WTC11 (cell line): ENCODE data around the gene LGALS3. TPM values are rescaled to one million over a fixed set of nuclear protein-coding genes. Genes with fewer than 3 reads are reported as not detected.

ENCODE experiments used
- ATAC-seq: fragments of 200-7000 bp; cut with Tn5 transposase; 2 replicates; pipeline ENCODE4 v1.10.0; 2021; ENCODE audit warnings: mild to moderate bottlenecking, moderate library complexity
- CTCF ChIA-PET: fragments of 300-600 bp; sonication (Branson Sonifier 250); formaldehyde crosslinking; loops from one replicate; lab custom pipeline; 2021; ENCODE audit warnings: antibody characterized with exemption; lab: Charles Lee
- POLR2A ChIA-PET: fragments of 350-600 bp; sonication (Branson Sonifier 250); formaldehyde crosslinking; loops from one replicate; lab custom pipeline; 2021; ENCODE audit warnings: antibody characterized with exemption; lab: Charles Lee
- DNase-seq: peaks from one replicate; pipeline ENCODE4 v3.0.0; 2021; ENCODE audit warnings: low spot score
- H3K27ac Mint-ChIP-seq: 2 replicates; pipeline ENCODE4 v1.8.0; 2021; ENCODE audit warnings: mixed read lengths
- H3K27me3 Mint-ChIP-seq: 2 replicates; pipeline ENCODE4 v1.8.0; 2021; ENCODE audit warnings: low read depth, mild to moderate bottlenecking, moderate library complexity, mixed read lengths
- H3K36me3 Mint-ChIP-seq: 2 replicates; pipeline ENCODE4 v1.8.0; 2021; ENCODE audit warnings: mixed read lengths
- H3K4me1 Mint-ChIP-seq: 2 replicates; pipeline ENCODE4 v1.8.0; 2022; ENCODE audit warnings: mixed read lengths
- H3K4me3 Mint-ChIP-seq: 2 replicates; pipeline ENCODE4 v1.8.0; 2021; ENCODE audit warnings: mild to moderate bottlenecking, moderate library complexity, mixed read lengths
- H3K9me3 Mint-ChIP-seq: 2 replicates; pipeline ENCODE4 v1.8.0; 2021; ENCODE audit warnings: mixed read lengths
- CBFB ChIP-seq: sonication (generic); formaldehyde crosslinking; IDR thresholded peaks from 2 replicates; pipeline ENCODE4 v1.8.1; 2022; ENCODE audit warnings: mild to moderate bottlenecking, low read depth, missing genetic modification reagents
- CREB1 ChIP-seq: sonication (generic); formaldehyde crosslinking; IDR thresholded peaks from 2 replicates; pipeline ENCODE4 v1.8.0; 2023; ENCODE audit warnings: mild to moderate bottlenecking, missing genetic modification reagents
- ELF4 ChIP-seq: sonication (generic); formaldehyde crosslinking; IDR thresholded peaks from 2 replicates; pipeline ENCODE4 v1.8.1; 2022; ENCODE audit warnings: low read depth, mild to moderate bottlenecking, moderate library complexity, missing genetic modification reagents
- EMX1 ChIP-seq: fragments of 250-450 bp; sonication (Bioruptor Pico); IDR thresholded peaks from 2 replicates; pipeline ENCODE4 v1.8.0; 2021; ENCODE audit warnings: mild to moderate bottlenecking
- JUN ChIP-seq: sonication (generic); formaldehyde crosslinking; IDR thresholded peaks from 2 replicates; pipeline ENCODE4 v1.8.0; 2023; ENCODE audit warnings: mild to moderate bottlenecking, missing genetic modification reagents
- NR3C1 ChIP-seq: sonication (generic); formaldehyde crosslinking; conservative IDR thresholded peaks from 2 replicates; pipeline ENCODE4 v1.8.1; 2023; ENCODE audit warnings: low read depth, mild to moderate bottlenecking, missing genetic modification reagents
- SOX15 ChIP-seq: fragments of 250-450 bp; sonication (Bioruptor Pico); IDR thresholded peaks from 2 replicates; pipeline ENCODE4 v1.9.0; 2021; ENCODE audit warnings: mild to moderate bottlenecking
- TEAD4 ChIP-seq: sonication (generic); formaldehyde crosslinking; IDR thresholded peaks from 2 replicates; pipeline ENCODE4 v1.8.0; 2022; ENCODE audit warnings: mild to moderate bottlenecking, missing genetic modification reagents
- TP53 ChIP-seq: sonication (generic); formaldehyde crosslinking; IDR thresholded peaks from 2 replicates; pipeline ENCODE4 v1.8.1; 2023; ENCODE audit warnings: mild to moderate bottlenecking, missing genetic modification reagents
- total RNA-seq: library from RNA; stranded (reverse); gene quantifications from 3 replicates; pipeline ENCODE4 v1.2.3, GENCODE V29; 2021
- TF ChIP-seq, protein P1 (sequence below): sonication (generic); formaldehyde crosslinking; IDR thresholded peaks from 2 replicates; pipeline ENCODE4 v1.8.1; 2022; ENCODE audit warnings: mild to moderate bottlenecking, moderate library complexity, missing genetic modification reagents
- TF ChIP-seq, protein P2 (sequence below): fragments of 200-600 bp; IDR thresholded peaks from 2 replicates; pipeline ENCODE4 v1.8.0; 2022; ENCODE audit warnings: antibody characterized with exemption
- TF ChIP-seq, protein P3 (sequence below): sonication (generic); formaldehyde crosslinking; IDR thresholded peaks from 2 replicates; pipeline ENCODE4 v1.8.0; 2022; ENCODE audit warnings: mild to moderate bottlenecking, missing genetic modification reagents
- TF ChIP-seq, protein P4 (sequence below): sonication (generic); formaldehyde crosslinking; IDR thresholded peaks from 2 replicates; pipeline ENCODE4 v1.8.0; 2022; ENCODE audit warnings: mild to moderate bottlenecking, missing genetic modification reagents
- TF ChIP-seq, protein P5 (sequence below): sonication (generic); formaldehyde crosslinking; IDR thresholded peaks from 2 replicates; pipeline ENCODE4 v1.8.0; 2023; ENCODE audit warnings: mild to moderate bottlenecking, missing genetic modification reagents
- TF ChIP-seq, protein P6 (sequence below): sonication (generic); formaldehyde crosslinking; IDR thresholded peaks from 2 replicates; pipeline ENCODE4 v1.8.1; 2023; ENCODE audit warnings: mild to moderate bottlenecking, missing genetic modification reagents
- TF ChIP-seq, protein P7 (sequence below): sonication (generic); formaldehyde crosslinking; IDR thresholded peaks from 2 replicates; pipeline ENCODE4 v1.8.0; 2022; ENCODE audit warnings: mild to moderate bottlenecking, missing genetic modification reagents
- TF ChIP-seq, protein P8 (sequence below): sonication (generic); formaldehyde crosslinking; IDR thresholded peaks from 2 replicates; pipeline ENCODE4 v1.8.1; 2022; ENCODE audit warnings: mild to moderate bottlenecking, missing genetic modification reagents, moderate library complexity, borderline replicate concordance

Gene LGALS3
- total RNA-seq, 1 experiment from 2014 or later, result 5.8 TPM

DNA sequence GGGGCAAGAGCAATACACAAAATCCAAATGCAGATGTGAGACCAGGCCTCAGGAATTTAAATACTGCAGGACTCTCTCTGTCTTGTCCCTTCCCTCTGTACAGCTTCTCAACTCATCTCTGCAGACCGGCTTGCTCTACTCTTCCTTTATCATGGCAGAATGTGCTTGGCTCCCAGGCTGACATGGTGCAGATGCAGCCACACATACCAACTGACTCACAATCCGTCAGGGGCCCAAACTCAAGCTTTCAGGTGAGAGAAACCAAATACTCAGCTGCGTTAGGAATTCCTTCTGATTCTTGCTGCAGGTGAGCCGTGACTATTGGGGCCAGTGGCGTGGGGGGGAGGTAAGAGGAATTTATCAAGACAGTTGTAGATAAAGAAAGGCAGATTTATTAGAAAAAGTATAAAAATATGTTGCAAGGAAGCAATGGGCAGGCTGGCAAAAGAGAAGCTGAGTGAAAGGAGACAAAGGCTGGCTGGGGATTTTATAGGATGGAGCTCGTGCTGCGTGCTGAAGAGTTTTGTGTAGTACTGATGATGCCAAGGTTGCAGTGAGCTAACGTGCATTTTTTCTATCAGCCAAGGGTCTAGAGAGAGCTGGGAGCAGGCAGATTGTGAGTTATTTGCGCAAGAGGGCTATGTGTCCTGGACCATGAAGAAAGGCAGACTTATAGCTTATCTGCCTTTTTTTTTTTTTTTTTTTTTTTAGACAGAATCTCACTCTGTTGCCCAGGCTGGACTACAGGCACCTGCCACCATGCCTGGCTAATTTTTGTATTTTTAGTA, 5.0 kb upstream of the LGALS3 start:
- ATAC-seq (no peak), DNase-seq (no peak)
- POLR2A ChIA-PET, result interaction anchor here (0.6 kb wide), 1 partner anchor 62 kb away, joined by 3 read pairs; no protein-coding TSS in a partner anchor
- peaks cover 5% of the 10 kb centered on the region for H3K4me1 Mint-ChIP-seq
- no peaks in the 10 kb centered on the region for H3K36me3 Mint-ChIP-seq
- CTCF ChIA-PET, result interaction anchor here (1.1 to 2.2 kb wide), 4 partner anchors 13 to 73 kb away, joined by 3 to 7 read pairs (median 5); partner anchors contain the start of gene MAPK1IP1L
- TF ChIP-seq NR3C1 (CRISPR knock-in tag) (no peak), SOX15 (CRISPR knock-in tag) (no peak), TP53 (no peak), TEAD4 (no peak)
- TF ChIP-seq, protein P1, sequence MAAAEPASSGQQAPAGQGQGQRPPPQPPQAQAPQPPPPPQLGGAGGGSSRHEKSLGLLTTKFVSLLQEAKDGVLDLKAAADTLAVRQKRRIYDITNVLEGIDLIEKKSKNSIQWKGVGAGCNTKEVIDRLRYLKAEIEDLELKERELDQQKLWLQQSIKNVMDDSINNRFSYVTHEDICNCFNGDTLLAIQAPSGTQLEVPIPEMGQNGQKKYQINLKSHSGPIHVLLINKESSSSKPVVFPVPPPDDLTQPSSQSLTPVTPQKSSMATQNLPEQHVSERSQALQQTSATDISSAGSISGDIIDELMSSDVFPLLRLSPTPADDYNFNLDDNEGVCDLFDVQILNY (CRISPR knock-in tag), result no peak
- TF ChIP-seq, protein P2, sequence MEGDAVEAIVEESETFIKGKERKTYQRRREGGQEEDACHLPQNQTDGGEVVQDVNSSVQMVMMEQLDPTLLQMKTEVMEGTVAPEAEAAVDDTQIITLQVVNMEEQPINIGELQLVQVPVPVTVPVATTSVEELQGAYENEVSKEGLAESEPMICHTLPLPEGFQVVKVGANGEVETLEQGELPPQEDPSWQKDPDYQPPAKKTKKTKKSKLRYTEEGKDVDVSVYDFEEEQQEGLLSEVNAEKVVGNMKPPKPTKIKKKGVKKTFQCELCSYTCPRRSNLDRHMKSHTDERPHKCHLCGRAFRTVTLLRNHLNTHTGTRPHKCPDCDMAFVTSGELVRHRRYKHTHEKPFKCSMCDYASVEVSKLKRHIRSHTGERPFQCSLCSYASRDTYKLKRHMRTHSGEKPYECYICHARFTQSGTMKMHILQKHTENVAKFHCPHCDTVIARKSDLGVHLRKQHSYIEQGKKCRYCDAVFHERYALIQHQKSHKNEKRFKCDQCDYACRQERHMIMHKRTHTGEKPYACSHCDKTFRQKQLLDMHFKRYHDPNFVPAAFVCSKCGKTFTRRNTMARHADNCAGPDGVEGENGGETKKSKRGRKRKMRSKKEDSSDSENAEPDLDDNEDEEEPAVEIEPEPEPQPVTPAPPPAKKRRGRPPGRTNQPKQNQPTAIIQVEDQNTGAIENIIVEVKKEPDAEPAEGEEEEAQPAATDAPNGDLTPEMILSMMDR, result no peak
- TF ChIP-seq, protein P3, sequence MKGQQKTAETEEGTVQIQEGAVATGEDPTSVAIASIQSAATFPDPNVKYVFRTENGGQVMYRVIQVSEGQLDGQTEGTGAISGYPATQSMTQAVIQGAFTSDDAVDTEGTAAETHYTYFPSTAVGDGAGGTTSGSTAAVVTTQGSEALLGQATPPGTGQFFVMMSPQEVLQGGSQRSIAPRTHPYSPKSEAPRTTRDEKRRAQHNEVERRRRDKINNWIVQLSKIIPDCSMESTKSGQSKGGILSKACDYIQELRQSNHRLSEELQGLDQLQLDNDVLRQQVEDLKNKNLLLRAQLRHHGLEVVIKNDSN (CRISPR knock-in tag), result no peak
- TF ChIP-seq, protein P4, sequence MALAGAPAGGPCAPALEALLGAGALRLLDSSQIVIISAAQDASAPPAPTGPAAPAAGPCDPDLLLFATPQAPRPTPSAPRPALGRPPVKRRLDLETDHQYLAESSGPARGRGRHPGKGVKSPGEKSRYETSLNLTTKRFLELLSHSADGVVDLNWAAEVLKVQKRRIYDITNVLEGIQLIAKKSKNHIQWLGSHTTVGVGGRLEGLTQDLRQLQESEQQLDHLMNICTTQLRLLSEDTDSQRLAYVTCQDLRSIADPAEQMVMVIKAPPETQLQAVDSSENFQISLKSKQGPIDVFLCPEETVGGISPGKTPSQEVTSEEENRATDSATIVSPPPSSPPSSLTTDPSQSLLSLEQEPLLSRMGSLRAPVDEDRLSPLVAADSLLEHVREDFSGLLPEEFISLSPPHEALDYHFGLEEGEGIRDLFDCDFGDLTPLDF (CRISPR knock-in tag), result no peak
- H3K27me3 Mint-ChIP-seq, result peaks cover 37% of the 10 kb centered on the region
- no peaks in the 10 kb centered on the region for H3K9me3 Mint-ChIP-seq
- no peak overlapping the region for H3K4me3 Mint-ChIP-seq
- no peak overlapping the region for H3K27ac Mint-ChIP-seq

DNA sequence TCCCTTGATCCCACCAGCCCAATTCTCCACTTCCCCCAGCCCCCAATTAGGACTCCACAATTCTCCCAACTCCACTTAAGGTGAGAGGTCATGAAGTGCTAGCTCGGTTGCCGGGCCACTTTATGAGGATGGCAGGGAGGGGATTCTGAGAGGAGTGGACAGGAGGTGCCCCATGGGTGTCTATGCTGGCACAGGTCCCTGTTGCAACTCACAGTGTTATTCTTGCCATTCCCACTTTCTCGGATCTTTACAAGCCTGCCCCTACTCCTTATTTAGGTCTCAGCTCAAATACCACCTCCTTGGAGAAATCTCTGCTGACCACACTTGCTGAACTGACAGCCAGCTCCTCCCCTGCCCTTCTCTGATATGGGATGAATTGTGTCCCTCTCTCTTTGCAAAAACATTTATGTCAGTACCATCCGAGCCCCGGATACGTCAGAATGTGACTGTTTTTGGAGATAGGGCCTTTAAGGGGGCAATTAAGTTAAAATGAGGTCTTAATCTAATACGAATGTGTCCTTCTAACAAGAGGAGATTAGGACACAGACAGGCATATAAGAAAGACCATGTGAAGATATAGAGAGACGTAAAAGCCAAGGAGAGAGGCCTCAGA, 4.2 kb upstream of the LGALS3 start:
- H3K4me1 Mint-ChIP-seq, result peaks cover 5% of the 10 kb centered on the region
- ChIA-PET POLR2A (no interaction called here), CTCF (interaction anchor here (1.1 to 2.2 kb wide), 4 partner anchors 14 to 74 kb away, joined by 3 to 7 read pairs (median 5); partner anchors contain the start of gene MAPK1IP1L)

More for the DNA sequence above, 4.2 kb upstream of the LGALS3 start:
- Mint-ChIP-seq H3K4me3 (no peak overlapping the region), H3K27ac (no peak overlapping the region), H3K27me3 (peaks cover 42% of the 10 kb centered on the region), H3K9me3 (no peaks in the 10 kb centered on the region), H3K36me3 (no peaks in the 10 kb centered on the region)
- no peak for ATAC-seq
- TF ChIP-seq JUN (CRISPR knock-in tag) (no peak), CBFB (CRISPR knock-in tag) (no peak), ELF4 (no peak), CREB1 (CRISPR knock-in tag) (no peak), EMX1 (no peak)
- TF ChIP-seq, protein P5, sequence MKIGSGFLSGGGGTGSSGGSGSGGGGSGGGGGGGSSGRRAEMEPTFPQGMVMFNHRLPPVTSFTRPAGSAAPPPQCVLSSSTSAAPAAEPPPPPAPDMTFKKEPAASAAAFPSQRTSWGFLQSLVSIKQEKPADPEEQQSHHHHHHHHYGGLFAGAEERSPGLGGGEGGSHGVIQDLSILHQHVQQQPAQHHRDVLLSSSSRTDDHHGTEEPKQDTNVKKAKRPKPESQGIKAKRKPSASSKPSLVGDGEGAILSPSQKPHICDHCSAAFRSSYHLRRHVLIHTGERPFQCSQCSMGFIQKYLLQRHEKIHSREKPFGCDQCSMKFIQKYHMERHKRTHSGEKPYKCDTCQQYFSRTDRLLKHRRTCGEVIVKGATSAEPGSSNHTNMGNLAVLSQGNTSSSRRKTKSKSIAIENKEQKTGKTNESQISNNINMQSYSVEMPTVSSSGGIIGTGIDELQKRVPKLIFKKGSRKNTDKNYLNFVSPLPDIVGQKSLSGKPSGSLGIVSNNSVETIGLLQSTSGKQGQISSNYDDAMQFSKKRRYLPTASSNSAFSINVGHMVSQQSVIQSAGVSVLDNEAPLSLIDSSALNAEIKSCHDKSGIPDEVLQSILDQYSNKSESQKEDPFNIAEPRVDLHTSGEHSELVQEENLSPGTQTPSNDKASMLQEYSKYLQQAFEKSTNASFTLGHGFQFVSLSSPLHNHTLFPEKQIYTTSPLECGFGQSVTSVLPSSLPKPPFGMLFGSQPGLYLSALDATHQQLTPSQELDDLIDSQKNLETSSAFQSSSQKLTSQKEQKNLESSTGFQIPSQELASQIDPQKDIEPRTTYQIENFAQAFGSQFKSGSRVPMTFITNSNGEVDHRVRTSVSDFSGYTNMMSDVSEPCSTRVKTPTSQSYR (CRISPR knock-in tag), result no peak
- TF ChIP-seq, protein P6, sequence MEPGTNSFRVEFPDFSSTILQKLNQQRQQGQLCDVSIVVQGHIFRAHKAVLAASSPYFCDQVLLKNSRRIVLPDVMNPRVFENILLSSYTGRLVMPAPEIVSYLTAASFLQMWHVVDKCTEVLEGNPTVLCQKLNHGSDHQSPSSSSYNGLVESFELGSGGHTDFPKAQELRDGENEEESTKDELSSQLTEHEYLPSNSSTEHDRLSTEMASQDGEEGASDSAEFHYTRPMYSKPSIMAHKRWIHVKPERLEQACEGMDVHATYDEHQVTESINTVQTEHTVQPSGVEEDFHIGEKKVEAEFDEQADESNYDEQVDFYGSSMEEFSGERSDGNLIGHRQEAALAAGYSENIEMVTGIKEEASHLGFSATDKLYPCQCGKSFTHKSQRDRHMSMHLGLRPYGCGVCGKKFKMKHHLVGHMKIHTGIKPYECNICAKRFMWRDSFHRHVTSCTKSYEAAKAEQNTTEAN (CRISPR knock-in tag), result no peak
- TF ChIP-seq, protein P7, sequence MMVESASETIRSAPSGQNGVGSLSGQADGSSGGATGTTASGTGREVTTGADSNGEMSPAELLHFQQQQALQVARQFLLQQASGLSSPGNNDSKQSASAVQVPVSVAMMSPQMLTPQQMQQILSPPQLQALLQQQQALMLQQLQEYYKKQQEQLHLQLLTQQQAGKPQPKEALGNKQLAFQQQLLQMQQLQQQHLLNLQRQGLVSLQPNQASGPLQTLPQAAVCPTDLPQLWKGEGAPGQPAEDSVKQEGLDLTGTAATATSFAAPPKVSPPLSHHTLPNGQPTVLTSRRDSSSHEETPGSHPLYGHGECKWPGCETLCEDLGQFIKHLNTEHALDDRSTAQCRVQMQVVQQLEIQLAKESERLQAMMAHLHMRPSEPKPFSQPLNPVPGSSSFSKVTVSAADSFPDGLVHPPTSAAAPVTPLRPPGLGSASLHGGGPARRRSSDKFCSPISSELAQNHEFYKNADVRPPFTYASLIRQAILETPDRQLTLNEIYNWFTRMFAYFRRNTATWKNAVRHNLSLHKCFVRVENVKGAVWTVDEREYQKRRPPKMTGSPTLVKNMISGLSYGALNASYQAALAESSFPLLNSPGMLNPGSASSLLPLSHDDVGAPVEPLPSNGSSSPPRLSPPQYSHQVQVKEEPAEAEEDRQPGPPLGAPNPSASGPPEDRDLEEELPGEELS (CRISPR knock-in tag), result no peak
- TF ChIP-seq, protein P8, sequence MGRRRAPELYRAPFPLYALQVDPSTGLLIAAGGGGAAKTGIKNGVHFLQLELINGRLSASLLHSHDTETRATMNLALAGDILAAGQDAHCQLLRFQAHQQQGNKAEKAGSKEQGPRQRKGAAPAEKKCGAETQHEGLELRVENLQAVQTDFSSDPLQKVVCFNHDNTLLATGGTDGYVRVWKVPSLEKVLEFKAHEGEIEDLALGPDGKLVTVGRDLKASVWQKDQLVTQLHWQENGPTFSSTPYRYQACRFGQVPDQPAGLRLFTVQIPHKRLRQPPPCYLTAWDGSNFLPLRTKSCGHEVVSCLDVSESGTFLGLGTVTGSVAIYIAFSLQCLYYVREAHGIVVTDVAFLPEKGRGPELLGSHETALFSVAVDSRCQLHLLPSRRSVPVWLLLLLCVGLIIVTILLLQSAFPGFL (CRISPR knock-in tag), result no peak
- DNase-seq, result no peak
